ENCODE measurements around the gene UBE2M.

GRCh38 chr19:58513213-58513693 is 45.2 kb downstream of the UBE2M start:
- no peak for TF ChIP-seq CTCF (IDR thresholded peaks at IDR 0.05)
- TF ChIP-seq EP300 (IDR thresholded peaks at IDR 0.05) = no peak
